ENCODE results near the gene CDAN1.
A peak's percentile ranks its signal among the peaks of the same experiment; 100 is the strongest.
"Not testable (repeated sequence)": the region's sequence is repeated elsewhere in the genome, so short reads cannot be mapped to it uniquely, and the experiment has no call there.

Gene CDAN1

DNA sequence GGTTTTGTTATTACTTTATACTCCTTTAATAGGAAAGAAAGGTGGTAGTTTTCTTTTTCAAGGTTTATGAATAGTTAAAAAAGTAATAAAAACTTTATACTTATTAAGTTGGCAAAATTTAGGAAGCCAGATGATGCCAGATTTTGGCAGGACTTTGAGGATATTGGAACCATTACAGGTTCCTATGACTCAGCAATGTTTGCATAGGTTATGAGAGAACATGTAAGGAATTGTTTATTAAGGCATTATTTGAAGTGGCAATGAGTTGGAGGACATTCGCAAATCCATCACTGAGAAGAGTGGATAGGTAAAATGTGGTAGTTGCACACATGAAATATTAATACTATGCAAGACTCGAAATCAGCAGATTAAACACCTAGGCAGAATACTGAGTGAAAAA is 29.9 kb downstream of the CDAN1 start:
- DNase-seq = no peak

DNA sequence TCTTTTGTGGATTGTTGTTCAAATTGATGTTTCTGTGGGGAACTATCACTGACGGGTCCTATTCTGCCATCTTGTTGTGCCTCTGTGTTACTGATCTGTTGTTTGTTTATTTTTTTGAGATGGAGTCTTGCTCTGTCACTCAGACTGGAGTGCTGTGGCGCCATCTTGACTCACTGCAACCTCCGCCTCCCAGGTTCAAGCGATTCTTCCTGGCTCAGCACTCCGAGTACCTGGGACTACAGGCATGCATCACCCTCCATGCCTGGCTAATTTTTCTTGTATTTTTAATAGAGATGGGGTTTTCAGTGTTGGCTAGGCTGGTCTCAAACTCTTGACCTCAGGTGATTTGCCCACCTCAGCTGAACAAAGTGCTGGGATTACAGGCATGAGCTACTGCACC is 31.6 kb downstream of the CDAN1 start:
- DNase-seq = no peak

DNA sequence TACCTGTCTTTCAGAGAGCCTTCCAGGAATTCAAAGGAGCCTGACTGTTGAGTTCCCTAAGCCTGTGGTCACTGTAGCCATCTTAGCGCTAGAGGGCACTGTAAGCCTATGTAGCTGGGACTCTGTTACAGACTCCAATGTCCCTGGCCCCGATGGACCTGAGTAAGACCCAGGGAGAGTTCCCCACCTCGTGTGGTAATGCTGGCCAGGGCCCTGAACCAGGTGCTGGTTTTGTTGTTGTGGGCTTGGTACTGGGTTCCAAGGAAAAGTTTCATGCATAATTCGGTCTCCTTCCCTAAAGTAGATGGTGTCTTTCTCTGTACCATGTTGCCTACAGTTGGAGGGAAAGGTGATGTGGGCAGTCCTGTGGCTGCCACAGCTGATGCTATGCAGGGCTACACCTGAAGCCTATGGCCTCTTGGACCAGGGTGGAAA is 32.4 kb downstream of the CDAN1 start:
- DNase-seq = peak; percentile 15 to 28 (median 20)

DNA sequence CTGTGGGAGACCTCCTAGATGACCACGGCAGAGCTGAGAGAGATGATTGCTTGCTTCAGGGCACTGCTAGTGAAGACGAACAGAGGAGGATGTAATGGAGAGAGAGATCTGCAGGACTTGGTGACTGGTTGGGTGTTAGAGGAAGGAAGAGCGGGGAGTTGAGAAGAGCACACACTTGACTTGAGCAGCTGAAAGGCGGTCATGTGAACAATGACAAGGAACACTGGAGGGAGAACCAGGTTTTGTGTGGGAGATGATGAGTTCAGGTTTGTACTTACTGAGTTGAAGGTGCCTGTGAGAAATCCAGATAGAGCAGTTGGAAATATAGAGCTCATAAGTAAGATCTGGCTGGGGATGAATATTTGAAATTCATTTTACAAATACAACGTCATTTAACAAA is 40.3 kb downstream of the CDAN1 start:
- no peak for DNase-seq

DNA sequence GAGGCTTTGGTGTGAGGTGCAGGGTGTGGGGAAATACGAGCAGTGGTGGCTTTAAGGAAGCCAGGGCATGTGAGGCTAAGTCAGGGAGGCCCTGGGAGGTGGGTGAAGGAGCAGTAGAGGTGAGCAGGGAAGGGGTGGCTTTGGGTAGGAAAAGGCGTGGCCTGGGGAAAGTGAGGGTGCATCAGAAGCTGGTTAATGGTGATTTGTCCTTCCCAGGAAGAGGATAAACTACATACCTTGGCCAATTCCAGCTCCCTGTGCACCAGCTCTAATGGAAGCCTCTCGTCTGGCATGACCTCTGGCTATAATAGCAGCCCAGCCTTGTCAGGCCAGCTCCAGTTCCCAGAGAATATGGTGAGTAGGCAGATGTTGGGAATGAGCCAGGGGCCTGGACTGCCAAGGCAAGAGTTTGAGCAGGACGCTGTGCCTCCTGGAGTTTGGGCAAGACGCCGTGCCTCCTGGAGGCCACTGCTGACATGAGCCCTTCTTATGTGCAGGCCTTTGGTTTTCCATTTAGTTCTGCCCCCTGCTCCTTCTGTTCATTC is 41.3 kb downstream of the CDAN1 start:
- no peak for DNase-seq

DNA sequence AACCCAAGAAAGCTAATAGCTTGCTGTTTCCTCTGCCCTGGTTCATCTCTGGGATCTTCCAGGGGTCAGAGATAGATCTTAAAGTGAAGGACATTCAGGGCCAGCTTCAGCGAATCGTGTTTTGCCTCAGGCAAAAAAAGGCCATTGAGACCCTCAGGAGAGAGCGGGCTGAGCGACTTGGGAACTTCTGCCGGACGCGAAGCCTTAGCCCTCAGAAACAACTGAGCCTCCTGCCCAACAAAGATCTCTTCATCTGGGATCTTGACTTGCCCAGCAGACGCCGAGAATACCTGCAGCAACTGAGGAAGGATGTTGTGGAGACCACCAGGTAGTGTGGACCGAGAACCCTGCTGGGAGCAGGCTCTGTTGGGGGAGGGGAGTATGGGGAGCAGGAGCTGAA is 42.5 kb downstream of the CDAN1 start:
- DNase-seq = no peak

DNA sequence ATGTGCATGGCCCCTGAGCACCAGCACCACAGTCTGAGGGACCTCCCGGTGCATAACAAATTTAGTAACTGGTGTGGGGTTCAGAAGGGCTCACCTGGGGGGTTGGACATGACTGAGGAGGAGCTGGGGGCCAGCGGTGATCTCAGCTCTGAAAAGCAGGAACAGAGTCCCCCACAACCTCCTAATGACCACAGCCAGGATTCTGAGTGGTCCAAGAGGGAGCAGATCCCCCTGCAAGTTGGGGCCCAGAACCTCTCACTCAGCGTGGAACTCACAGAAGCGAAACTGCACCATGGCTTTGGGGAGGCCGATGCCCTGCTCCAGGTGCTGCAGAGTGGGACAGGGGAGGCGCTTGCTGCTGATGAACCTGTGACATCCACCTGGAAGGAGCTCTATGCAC is 43.0 kb downstream of the CDAN1 start:
- DNase-seq = no peak

DNA sequence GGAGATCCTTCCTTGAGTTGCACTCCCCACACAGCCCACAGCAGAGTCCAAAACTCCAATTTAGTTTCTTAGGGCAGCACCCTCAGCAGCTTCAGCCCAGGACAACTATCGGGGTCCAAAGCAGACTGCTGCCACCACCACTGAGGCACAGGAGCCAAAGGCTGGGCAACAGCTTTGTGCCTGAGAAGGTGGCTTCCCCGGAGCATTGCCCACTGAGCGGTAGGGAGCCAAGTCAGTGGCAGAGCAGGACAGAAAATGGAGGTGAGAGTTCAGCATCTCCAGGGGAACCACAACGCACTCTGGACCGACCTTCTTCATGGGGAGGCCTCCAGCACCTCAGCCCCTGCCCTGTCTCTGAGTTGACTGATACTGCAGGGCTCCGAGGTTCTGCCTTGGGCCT is 43.4 kb downstream of the CDAN1 start:
- no peak for DNase-seq

DNA sequence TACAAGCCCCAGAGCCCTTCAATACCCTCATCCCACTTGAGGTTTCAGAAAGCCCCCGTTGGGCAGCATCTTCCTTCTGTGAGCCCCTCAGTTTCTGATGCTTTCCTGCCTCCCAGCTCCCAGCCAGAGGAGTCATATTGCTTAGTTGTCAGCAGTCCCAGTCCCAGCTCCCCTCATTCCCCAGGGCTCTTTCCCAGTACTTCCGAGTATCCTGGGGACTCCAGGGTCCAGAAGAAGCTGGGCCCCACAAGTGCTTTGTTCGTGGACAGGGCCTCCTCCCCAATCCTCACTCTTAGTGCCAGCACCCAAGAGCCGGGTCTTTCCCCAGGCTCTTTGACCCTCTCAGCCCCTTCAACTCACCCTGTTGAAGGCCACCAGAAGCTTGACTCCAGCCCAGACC is 43.9 kb downstream of the CDAN1 start:
- no peak for DNase-seq

DNA sequence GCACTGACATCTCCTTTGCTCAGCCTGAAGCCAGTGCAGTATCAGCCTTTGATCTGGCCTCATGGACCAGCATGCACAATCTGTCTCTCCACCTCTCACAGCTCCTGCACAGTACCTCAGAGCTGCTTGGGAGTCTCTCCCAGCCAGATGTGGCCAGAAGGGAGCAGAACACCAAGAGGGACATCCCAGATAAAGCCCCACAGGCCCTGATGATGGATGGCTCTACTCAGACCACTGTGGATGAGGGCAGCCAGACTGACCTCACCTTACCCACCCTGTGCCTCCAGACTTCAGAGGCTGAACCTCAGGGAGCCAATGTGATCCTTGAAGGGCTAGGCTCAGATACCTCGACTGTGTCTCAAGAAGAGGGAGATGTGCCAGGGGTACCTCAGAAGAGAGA is 44.4 kb downstream of the CDAN1 start:
- DNase-seq = no peak

DNA sequence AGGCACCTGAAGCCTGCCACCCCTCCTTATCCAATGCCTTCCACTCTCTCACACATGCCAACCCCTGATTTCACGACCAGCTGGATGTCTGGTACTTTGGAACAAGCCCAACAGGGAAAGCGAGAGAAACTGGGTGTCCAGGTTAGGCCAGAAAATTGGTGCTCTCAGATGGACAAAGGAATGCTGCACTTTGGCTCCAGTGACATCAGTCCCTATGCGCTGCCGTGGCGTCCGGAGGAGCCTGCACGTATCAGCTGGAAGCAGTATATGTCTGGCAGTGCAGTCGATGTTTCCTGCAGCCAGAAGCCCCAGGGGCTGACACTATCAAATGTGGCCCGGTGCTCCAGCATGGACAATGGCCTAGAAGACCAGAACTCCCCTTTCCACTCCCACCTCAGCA is 45.2 kb downstream of the CDAN1 start:
- no peak for DNase-seq

DNA sequence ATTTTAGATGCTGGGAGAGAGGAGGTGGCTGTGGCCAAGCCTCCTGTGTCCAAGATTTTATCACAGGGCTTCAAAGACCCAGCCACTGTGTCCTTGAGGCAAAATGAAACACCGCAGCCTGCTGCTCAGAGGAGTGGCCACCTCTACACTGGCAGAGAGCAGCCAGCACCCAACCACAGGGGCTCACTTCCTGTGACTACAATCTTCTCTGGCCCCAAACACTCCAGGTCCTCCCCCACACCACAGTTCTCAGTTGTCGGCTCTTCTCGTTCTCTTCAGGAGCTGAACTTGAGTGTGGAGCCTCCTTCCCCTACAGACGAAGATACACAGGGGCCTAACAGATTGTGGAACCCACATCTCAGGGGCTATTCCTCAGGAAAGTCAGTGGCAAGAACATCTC is 45.6 kb downstream of the CDAN1 start:
- no peak for DNase-seq

DNA sequence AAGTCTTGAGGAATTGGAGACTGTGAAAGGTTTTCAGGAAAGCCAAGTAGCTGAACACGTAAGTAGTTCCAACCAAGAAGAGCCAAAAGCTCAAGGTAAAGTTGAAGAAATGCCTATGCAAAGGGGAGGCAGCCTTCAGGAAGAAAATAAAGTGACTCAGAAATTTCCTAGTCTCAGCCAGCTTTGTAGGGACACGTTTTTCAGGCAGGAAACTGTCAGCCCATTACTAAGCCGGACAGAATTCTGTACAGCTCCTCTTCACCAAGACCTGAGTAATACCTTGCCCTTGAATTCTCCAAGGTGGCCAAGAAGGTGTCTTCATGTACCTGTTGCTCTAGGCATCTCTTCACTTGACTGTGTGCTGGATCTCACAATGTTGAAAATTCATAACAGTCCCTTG is 48.6 kb downstream of the CDAN1 start:
- no peak for DNase-seq

DNA sequence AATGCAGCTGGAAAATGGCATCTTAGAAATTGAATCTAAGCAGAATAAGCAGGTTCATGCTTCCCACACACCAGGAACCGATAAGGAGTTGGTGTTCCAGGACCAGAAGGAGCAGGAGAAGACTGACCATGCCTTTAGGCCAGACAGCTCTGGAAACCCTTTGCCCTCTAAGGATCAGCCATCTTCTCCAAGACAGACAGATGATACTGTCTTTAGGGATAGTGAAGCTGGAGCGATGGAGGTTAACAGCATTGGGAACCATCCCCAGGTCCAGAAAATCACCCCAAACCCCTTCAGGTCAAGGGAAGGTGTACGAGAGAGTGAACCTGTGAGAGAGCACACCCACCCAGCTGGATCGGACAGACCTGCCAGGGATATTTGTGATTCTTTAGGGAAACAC is 49.2 kb downstream of the CDAN1 start:
- DNase-seq = no peak

DNA sequence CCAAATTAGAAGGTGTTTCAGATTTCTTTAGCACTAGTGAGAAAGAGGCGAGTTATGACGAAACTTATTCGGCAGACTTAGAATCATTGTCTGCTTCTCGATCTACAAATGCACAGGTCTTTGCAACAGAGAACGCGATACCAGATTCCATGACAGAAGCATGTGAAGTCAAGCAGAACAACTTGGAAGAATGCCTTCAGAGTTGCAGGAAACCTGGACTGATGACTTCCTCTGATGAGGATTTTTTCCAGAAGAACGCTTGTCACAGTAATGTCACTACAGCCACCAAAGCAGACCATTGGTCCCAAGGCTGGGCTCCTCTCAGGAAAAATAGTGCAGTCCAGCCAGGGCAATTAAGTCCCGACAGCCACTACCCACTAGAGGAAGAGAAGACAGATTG is 50.6 kb downstream of the CDAN1 start:
- DNase-seq = no peak

DNA sequence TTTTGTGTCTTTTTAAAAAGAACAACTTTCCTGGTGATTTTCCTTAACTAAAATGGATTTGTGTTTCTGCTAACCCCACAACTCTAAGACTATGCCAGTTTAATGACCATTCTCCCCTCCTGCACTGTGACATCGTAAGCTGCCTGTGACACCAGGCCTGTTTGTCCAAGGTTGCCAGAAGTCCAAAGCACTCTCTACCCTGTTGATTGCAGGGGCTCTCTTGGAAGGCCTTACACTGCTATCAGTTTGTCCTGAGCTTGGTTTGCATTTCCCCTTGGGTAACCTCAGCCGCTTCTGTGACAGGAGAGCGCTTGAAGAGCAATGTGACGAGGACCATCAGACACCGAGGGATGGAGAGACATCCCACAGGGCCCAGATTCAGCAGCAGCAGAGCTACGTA is 55.8 kb downstream of the CDAN1 start:
- no peak for DNase-seq

DNA sequence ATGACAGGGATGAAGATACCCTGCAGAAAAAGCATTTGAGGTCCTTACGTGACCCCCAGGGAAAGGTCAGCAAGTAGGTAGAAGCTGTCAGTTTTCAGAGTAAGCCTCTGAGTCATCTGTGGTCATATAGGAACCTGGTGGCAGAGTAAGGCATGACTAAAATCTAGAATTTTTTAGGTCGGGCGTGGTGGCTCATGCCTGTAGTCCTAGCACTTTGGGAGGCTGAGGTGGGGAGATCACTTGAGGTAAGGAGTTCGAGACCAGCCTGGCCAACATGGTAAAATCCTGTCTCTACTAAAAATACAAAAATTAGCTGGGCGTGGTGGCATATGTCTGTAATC is 56.8 kb downstream of the CDAN1 start:
- not testable (repeated sequence) for DNase-seq

DNA sequence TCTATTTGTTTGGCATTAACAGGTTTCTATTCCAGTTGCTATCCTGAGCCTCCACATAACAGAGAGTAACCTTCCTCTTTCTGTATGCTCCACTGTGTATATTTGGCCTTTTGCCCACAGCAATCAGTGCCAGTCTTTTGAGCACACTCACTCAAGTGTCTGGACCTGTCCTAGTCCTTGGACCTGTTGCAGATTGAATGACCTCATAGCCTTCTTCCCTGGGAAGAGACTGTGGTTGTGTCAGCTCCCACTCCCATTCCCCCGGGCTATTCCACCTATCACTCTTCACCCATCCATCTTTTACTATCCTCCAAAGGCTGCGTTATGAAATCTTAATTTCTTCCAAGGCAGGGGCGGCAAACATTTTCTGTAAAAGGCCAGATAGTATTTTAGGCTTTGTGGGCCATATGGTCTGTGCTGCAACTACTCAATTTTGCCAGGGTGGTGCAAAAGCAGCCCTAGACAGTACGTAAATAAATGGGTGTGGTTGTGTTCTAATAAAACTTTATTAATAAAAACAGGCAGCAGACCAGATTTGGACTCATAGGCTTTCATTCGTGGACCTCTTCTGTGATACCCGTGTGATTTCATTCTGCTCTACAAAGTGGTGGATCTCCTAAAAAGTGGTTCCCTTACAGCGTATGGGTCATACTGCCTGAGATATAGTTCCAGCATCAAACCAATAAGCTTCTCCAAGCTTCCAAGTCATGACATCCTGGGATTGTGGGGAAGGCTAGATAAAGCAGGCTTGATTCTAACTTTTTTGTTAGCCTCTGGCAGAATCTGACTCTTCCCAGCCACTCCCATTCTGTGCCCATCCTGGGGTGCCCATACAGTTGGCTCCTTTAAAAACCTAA is 57.4 kb downstream of the CDAN1 start:
- no peak for DNase-seq

DNA sequence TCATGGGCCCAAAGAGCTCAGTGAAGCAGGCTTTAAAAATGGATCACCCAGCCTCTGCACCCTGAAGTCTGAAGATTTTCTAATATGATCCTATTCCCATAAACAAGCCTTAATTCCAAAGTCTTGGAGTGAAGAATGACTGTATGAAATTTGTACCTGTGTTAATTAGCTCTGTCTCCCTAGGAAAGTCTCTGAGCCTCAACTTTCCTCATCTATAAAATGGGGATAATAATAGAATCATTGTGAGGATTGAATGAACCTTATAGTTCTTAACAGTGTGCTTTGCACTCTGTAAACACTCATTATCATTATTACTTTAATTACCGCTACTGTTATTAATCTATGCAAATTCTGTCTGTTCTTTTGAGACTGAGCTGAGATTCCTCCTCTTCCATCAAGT is 61.9 kb downstream of the CDAN1 start:
- DNase-seq = no peak

DNA sequence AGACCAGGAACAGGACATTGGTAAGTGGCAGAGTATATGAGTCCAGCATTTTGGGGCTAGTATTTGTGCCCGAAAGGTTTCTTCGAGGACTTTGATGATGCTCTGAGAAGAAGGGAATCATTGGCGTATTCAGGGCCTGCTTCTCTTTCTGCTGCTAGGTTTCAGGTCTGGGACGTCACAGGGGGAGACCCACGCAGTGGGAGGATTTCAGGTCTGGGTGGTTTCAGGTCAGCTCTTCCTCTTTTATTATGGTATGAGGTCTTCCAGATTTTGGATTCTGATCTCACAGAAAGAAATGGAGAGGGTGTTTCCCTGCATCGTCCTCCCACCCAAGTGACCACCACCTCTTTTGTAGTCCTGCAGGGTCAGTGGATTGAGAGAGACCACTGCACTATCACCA is 62.5 kb downstream of the CDAN1 start:
- DNase-seq = no peak

Measured in activated CD4-positive, CD25-positive, alpha-beta regulatory T cell (primary cell).